Fibroblast of the aortic adventitia (primary cell): ENCODE results near the gene CTBP2. TPM values are rescaled to one million over a fixed set of nuclear protein-coding genes. Genes with fewer than 3 reads are reported as not detected.

Source experiments
- DNase-seq: peaks from one replicate; pipeline ENCODE4 v3.0.0-alpha.2; 2010; ENCODE audit warnings: low read depth
- H3K4me3 ChIP-seq: 2 replicates; pipeline ENCODE4 v1.5.1; 2011; ENCODE audit warnings: low read depth, mild to moderate bottlenecking, control low read depth, low read length, moderate library complexity
- CTCF ChIP-seq: IDR thresholded peaks from 2 replicates; pipeline ENCODE4 v1.5.1; 2011; ENCODE audit warnings: mild to moderate bottlenecking, low read length, control low read depth, inconsistent platforms; ENCODE audit not compliant: insufficient read depth
- small RNA-seq: library from RNA; depleted of rRNA; stranded (forward); fragments of <200 nt; gene quantifications from one replicate; pipeline ENCODE3, GENCODE V24; 2012
- total RNA-seq: library from RNA; depleted of rRNA; stranded (reverse); fragments of >200 nt; gene quantifications from 2 replicates; pipeline ENCODE4 v1.2.3, GENCODE V29; 2012; ENCODE audit warnings: low replicate concordance

The CTBP2 gene
- total RNA-seq, 1 donor, result 45.4 TPM

DNA sequence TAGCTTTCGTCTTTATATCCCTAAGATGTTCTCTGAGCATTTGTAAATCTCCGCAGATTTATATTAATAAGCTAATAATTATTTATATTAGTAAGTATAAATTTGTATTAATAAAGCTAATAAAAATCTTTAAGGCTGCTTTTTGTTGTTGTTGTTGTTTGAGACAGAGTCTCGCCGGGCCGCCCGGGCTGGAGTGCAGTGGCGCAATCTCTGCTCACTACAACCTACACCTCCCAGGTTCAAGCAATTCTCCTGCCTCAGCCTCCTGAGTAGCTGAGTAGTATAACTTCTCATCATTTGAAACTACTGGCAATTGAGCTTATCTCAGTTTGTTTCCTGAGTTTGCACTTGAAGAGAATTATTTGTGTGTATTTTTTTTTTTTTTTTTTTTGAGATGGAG, 223.6 kb downstream of the CTBP2 start:
- no peak for DNase-seq
- no peak for TF ChIP-seq CTCF

DNA sequence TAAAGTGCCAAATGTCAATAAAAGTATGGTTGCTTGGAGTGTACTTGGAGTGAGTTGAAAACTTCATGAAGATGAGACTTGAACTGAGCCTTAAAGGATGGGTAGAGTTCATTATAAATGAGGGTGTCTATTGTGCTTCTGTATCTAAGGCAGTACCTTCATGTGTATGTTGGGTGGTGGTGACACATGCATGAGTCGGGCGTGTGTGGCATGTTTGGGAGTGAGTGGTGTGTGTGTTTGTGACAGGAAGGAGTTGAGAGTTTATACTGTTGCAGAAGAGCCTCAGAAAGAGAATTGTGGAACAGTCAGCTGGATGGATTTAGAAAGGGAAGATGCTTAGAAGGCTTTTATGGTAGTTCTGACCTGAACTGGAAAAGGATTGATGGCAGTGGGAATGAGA, 224.4 kb downstream of the CTBP2 start:
- no peak overlapping the region for H3K4me3 ChIP-seq
- no peak for TF ChIP-seq CTCF
- DNase-seq, result no peak

More for the DNA sequence above, 223.6 kb downstream of the CTBP2 start:
- H3K4me3 ChIP-seq, result no peak overlapping the region

Small RNA genes within 50 kb of the gene (small RNA-seq; reads per million reads assigned to genes)
- gene MIR4296, result not detected
- not detected for gene MRPS21P6

Other genes starting within 250 kb of the CTBP2 start
- gene ZRANB1, start 218.4 kb downstream of the CTBP2 start, total RNA-seq, result 19.6 and 22.3 TPM in 2 replicates